HepG2 (cell line): ENCODE data around the gene CD276. TPM values are rescaled to one million over a fixed set of nuclear protein-coding genes. Genes with fewer than 3 reads are reported as not detected.

Source experiments
- ATAC-seq: fragments of 200-7000 bp; cut with Tn5 transposase; 3 replicates; pipeline ENCODE4 v1.9.1; 2020; ENCODE audit warnings: mild to moderate bottlenecking, moderate library complexity
- BruUV-seq: library from RNA; stranded (reverse); fragments of 400-500 nt; replicated peaks from 2 replicates; lab custom pipeline; 2021; lab: Mats Ljungman, UMichigan
- CTCF ChIA-PET: fragments of 300-600 bp; formaldehyde crosslinking; extraction: SDS; loops from one replicate; lab custom pipeline; 2021; ENCODE audit warnings: low total read pairs, inconsistent platforms, low intra/inter-chr PET ratio; lab: Yijun Ruan, JAX
- POLR2A ChIA-PET: fragments of 350-600 bp; sonication (Branson Sonifier 250); formaldehyde crosslinking; loops from one replicate; lab custom pipeline; 2020; ENCODE audit warnings: antibody characterized with exemption, inconsistent platforms; lab: Yijun Ruan, JAX
- DNase-seq: peaks from one replicate; pipeline ENCODE4 v3.0.0-alpha.2; 2015; ENCODE audit warnings: low spot score
- FAIRE-seq: peaks from 3 replicates; lab custom pipeline; 2011; peaks lifted over from hg19 to GRCh38; lab: Jason Lieb, UNC
- H2AFZ ChIP-seq: one replicate; pipeline ENCODE4 v1.6.1; 2011; ENCODE audit warnings: low read length, inconsistent platforms
- H3K27ac ChIP-seq: fragments of 300-600 bp; 3 replicates; pipeline ENCODE4 v1.8.0; 2011; ENCODE audit warnings: mixed run types, mild to moderate bottlenecking, mixed read lengths, low read length, inconsistent platforms; ENCODE audit not compliant: insufficient read depth; ENCODE audit errors: extremely low read length
- H3K27me3 ChIP-seq, 2 experiments: fragments of 200-600 bp in 1 of 2; 2 replicates in 1 of 2; 3 replicates in 1 of 2; pipeline versions ENCODE4 v1.6.0 to v1.8.0; 2011; ENCODE audit warnings: low read length in 2 of 2, mild to moderate bottlenecking in 2 of 2, moderate library complexity in 2 of 2, inconsistent platforms in 1 of 2; ENCODE audit not compliant: insufficient read depth in 2 of 2, control insufficient read depth in 1 of 2
- H3K36me3 ChIP-seq, 2 experiments: fragments of 200-600 bp in 1 of 2; replicated peaks in 1 of 2; 2 replicates in 1 of 2; 3 replicates in 1 of 2; pipeline versions ENCODE4 v1.5.1 to v1.8.0; 2011; ENCODE audit warnings: low read length in 2 of 2, inconsistent platforms in 1 of 2; ENCODE audit not compliant: insufficient read depth in 2 of 2, control insufficient read depth in 1 of 2
- H3K4me1 ChIP-seq: 2 replicates; pipeline ENCODE4 v1.5.1; 2012; ENCODE audit warnings: low read length, inconsistent platforms; ENCODE audit not compliant: insufficient read depth
- H3K4me2 ChIP-seq: 2 replicates; pipeline ENCODE4 v1.6.0; 2011; ENCODE audit warnings: low read depth, low read length, inconsistent platforms
- H3K4me3 ChIP-seq, 3 experiments: fragments of 200-600 bp in 1 of 3; sonication (generic), shearing (Covaris generic) in 1 of 3; replicated peaks in 1 of 3; 2 replicates each; pipeline ENCODE4 v1.5.1; 2011 to 2016; ENCODE audit warnings: low read length in 3 of 3, inconsistent platforms in 2 of 3, low read depth in 2 of 3, mild to moderate bottlenecking in 2 of 3, control low read depth in 1 of 3, mixed read lengths in 1 of 3; ENCODE audit not compliant: insufficient read depth in 1 of 3
- H3K79me2 ChIP-seq: one replicate; pipeline ENCODE4 v1.6.1; 2011; ENCODE audit warnings: low read length, inconsistent platforms; ENCODE audit not compliant: insufficient read depth
- H3K9ac ChIP-seq: 2 replicates; pipeline ENCODE4 v1.6.0; 2011; ENCODE audit warnings: mild to moderate bottlenecking, low read depth, low read length, inconsistent platforms; ENCODE audit not compliant: insufficient read depth
- H3K9me3 ChIP-seq: 2 replicates; pipeline ENCODE4 v1.5.1; 2012; ENCODE audit warnings: mild to moderate bottlenecking, low read length
- H4K20me1 ChIP-seq: 2 replicates; pipeline ENCODE4 v1.6.0; 2011; ENCODE audit warnings: inconsistent platforms, mild to moderate bottlenecking, low read length, moderate library complexity; ENCODE audit not compliant: insufficient read depth
- ARHGAP35 ChIP-seq: sonication (generic); formaldehyde crosslinking; IDR thresholded peaks from 2 replicates; pipeline ENCODE4 v1.9.0; 2022; ENCODE audit warnings: mild to moderate bottlenecking, inconsistent platforms, moderate library complexity, missing genetic modification reagents, borderline replicate concordance
- CC2D1A ChIP-seq: sonication (generic); formaldehyde crosslinking; IDR thresholded peaks from 2 replicates; pipeline ENCODE4 v1.8.1; 2023; ENCODE audit warnings: mild to moderate bottlenecking, missing genetic modification reagents
- CEBPG ChIP-seq: IDR thresholded peaks from 2 replicates; pipeline ENCODE4 v1.6.1; 2016
- ERF ChIP-seq: IDR thresholded peaks from 2 replicates; pipeline ENCODE4 v1.6.1; 2018; ENCODE audit warnings: missing biosample characterization, missing genetic modification reagents
- HOXA5 ChIP-seq: sonication (generic); formaldehyde crosslinking; IDR thresholded peaks from 2 replicates; pipeline ENCODE4 v1.4.0; 2020; ENCODE audit warnings: missing genetic modification reagents
- MLLT10 ChIP-seq: sonication (generic); formaldehyde crosslinking; IDR thresholded peaks from 2 replicates; pipeline ENCODE4 v1.4.0; 2020; ENCODE audit warnings: missing genetic modification reagents
- PHB2 ChIP-seq: fragments of 450-650 bp; IDR thresholded peaks from 2 replicates; pipeline ENCODE4 v1.6.1; 2018; ENCODE audit not compliant: partially characterized antibody
- PRPF4 ChIP-seq: fragments of 200-400 bp; formaldehyde crosslinking; IDR thresholded peaks from 2 replicates; pipeline ENCODE4 v1.6.1; 2016; ENCODE audit warnings: low read length, low read depth; ENCODE audit not compliant: poor library complexity, severe bottlenecking
- THYN1 ChIP-seq: sonication (generic); formaldehyde crosslinking; IDR thresholded peaks from 2 replicates; pipeline ENCODE4 v1.8.1; 2023; ENCODE audit warnings: low read depth, mild to moderate bottlenecking, moderate library complexity, missing genetic modification reagents, borderline replicate concordance
- ZEB1 ChIP-seq: IDR thresholded peaks from 2 replicates; pipeline ENCODE4 v1.6.1; 2012; ENCODE audit warnings: mild to moderate bottlenecking, low read depth, inconsistent platforms; ENCODE audit not compliant: insufficient replicate concordance
- ZFP90 ChIP-seq: sonication (generic); formaldehyde crosslinking; IDR thresholded peaks from 2 replicates; pipeline ENCODE4 v1.8.0; 2022; ENCODE audit warnings: missing genetic modification reagents, mild to moderate bottlenecking, inconsistent platforms, borderline replicate concordance
- ZNF17 ChIP-seq: sonication (generic); formaldehyde crosslinking; IDR thresholded peaks from 2 replicates; pipeline ENCODE4 v1.5.0; 2020; ENCODE audit warnings: mild to moderate bottlenecking, missing genetic modification reagents
- ZNF281 ChIP-seq: sonication (generic); formaldehyde crosslinking; IDR thresholded peaks from 2 replicates; pipeline ENCODE4 v1.4.0; 2020; ENCODE audit warnings: missing genetic modification reagents, borderline replicate concordance
- ZNF367 ChIP-seq: sonication (generic); formaldehyde crosslinking; IDR thresholded peaks from 2 replicates; pipeline ENCODE4 v1.4.0; 2020; ENCODE audit warnings: missing genetic modification reagents, borderline replicate concordance
- ZNF510 ChIP-seq: sonication (generic); formaldehyde crosslinking; IDR thresholded peaks from 2 replicates; pipeline ENCODE4 v1.4.0; 2020; ENCODE audit warnings: low read depth, mild to moderate bottlenecking, missing genetic modification reagents
- ZNF672 ChIP-seq: sonication (generic); formaldehyde crosslinking; IDR thresholded peaks from 2 replicates; pipeline ENCODE4 v1.8.1; 2022; ENCODE audit warnings: missing genetic modification reagents
- WGBS: methylation state at CpG from one replicate; pipeline ENCODE4 v1.1.6; 2017; ENCODE audit warnings: low lambda C conversion rate; 5-methylcytosine and 5-hydroxymethylcytosine counted together
- in situ Hi-C: cut with HindIII; loops from 2 replicates; pipeline ENCODE4 v1.10.0; 2017; ENCODE audit warnings: low pct_unique_long_range_greater_than_20kb; ENCODE audit not compliant: extremely low pct_ligation_motif_present
- intact Hi-C: fragments of 100-400 bp; cut with micrococcal nuclease; formaldehyde crosslinking; loops from one replicate; pipeline ENCODE4 v1.10.0; 2022; ENCODE audit not compliant: unreplicated experiment
- polyA plus RNA-seq, 8 experiments: library from polyadenylated mRNA; depleted of rRNA in 3 of 8; stranded (reverse) in 7 of 8; unstranded in 1 of 8; fragments of >200 nt; fragmentation: Illumina TruSeq in 4 of 8; extraction: Trizol in 4 of 8; gene quantifications; 2 replicates each; pipeline versions ENCODE4 v1.2.1 to v1.2.3, GENCODE V29; 2011 to 2016; ENCODE audit warnings: low read depth in 4 of 8, missing spikeins in 1 of 8, mixed read lengths in 1 of 8; ENCODE audit not compliant: insufficient read depth in 1 of 8
- total RNA-seq, 5 experiments: library from RNA; depleted of rRNA; stranded (reverse); fragments of >200 nt; fragmentation: Illumina TruSeq; extraction: Trizol; gene quantifications; 2 replicates each; pipeline ENCODE4 v1.2.3, GENCODE V29; 2016; ENCODE audit warnings: low read depth in 1 of 5

The CD276 gene
- total and polyA plus RNA-seq, 2 of the 13 experiments (the other 11 are each of a cell fraction or from before 2014, with no cell fraction given), result 24.6 to 55.2 TPM

- no peak overlapping the region for H3K9ac ChIP-seq
- intact Hi-C loops (no loop called here), in situ Hi-C loops (no loop called here)
- H3K79me2 ChIP-seq, result no peaks in the 10 kb centered on the region
- no peaks in the 10 kb centered on the region for H3K9me3 ChIP-seq
- H3K4me1 ChIP-seq, result no peaks in the 10 kb centered on the region
- H3K27ac ChIP-seq, result no peak overlapping the region
- no TSS peak for BruUV-seq
- POLR2A ChIA-PET, result no interaction called here
- H3K4me3 ChIP-seq, result no peak overlapping the region
- no peak for ATAC-seq
- H3K4me2 ChIP-seq, result no peak overlapping the region
- no peaks in the 10 kb centered on the region for H3K36me3 ChIP-seq
- WGBS, result 43% methylated on average over 11 of the region's 11 CpGs
- CTCF ChIA-PET, result no interaction called here
- H2AFZ ChIP-seq, result no peak overlapping the region
- H4K20me1 ChIP-seq, result peaks cover 3% of the 10 kb centered on the region; the same call in 1 of the 2 replicates
- DNase-seq, result no peak
- no peak for FAIRE-seq
- TF ChIP-seq ZNF367 (no peak), ZNF672 (CRISPR knock-in tag) (no peak), ZEB1 (no peak), ERF (CRISPR knock-in tag) (no peak), ARHGAP35 (CRISPR knock-in tag) (no peak), PHB2 (no peak), CEBPG (CRISPR knock-in tag) (no peak), ZNF17 (CRISPR knock-in tag) (no peak), PRPF4 (no peak), ZFP90 (CRISPR knock-in tag) (no peak), HOXA5 (no peak), THYN1 (no peak), MLLT10 (no peak), CC2D1A (CRISPR knock-in tag) (no peak), ZNF281 (CRISPR knock-in tag) (no peak), ZNF510 (CRISPR knock-in tag) (no peak)
- peaks cover 6 to 36% of the 10 kb centered on the region in 2 experiments; a peak in 4 of 5 replicates for H3K27me3 ChIP-seq
These were observed 63.8 kb downstream of the CD276 start for GRCh38 chr15:73747847-73748590.
